Right lobe of liver (tissue), 6 donors: ENCODE data around the gene RSPH3. TPM values are rescaled to one million over a fixed set of nuclear protein-coding genes. Genes with fewer than 3 reads are reported as not detected.
"Not testable (repeated sequence)": the region's sequence is repeated elsewhere in the genome, so short reads cannot be mapped to it uniquely, and the experiment has no call there.

Experiments
- ATAC-seq, 4 donors: fragments of 200-7000 bp; cut with Tn5 transposase; one replicate each; pipeline ENCODE4 v1.9.1; 2020; ENCODE audit warnings: mild to moderate bottlenecking in 4 of 4, moderate library complexity in 4 of 4
- DNase-seq, 3 donors: peaks; one replicate each; pipeline ENCODE4 v3.0.0-alpha.2; 2020
- H3K27ac ChIP-seq, 3 donors: fragments of 200-600 bp; one replicate each; pipeline ENCODE4 v1.8.0; 2022
- H3K27me3 ChIP-seq, 2 donors: fragments of 200-600 bp; one replicate each; pipeline ENCODE4 v1.8.0; 2022
- H3K36me3 ChIP-seq, 4 donors: fragments of 200-600 bp; sonication (generic) in 1 of 4; one replicate each; pipeline versions ENCODE4 v1.5.1 to v1.8.0; 2017 to 2022; ENCODE audit warnings: control low read depth in 1 of 4
- H3K4me1 ChIP-seq, 4 donors: fragments of 200-600 bp; sonication (generic) in 1 of 4; one replicate each; pipeline versions ENCODE4 v1.5.1 to v1.8.0; 2017 to 2022; ENCODE audit warnings: control low read depth in 1 of 4
- H3K4me3 ChIP-seq, 3 donors: fragments of 200-600 bp; one replicate each; pipeline ENCODE4 v1.8.0; 2022
- H3K9me3 ChIP-seq, 4 donors: fragments of 200-600 bp; sonication (generic) in 1 of 4; one replicate each; pipeline versions ENCODE4 v1.5.1 to v1.8.0; 2017 to 2022; ENCODE audit warnings: control low read depth in 1 of 4
- CTCF ChIP-seq, 4 donors: fragments of 200-600 bp in 3 of 4; fragments of 450-650 bp in 1 of 4; IDR thresholded peaks; one replicate each; pipeline versions ENCODE4 v1.5.1 to v1.8.0; 2016 to 2022; ENCODE audit warnings: antibody characterized with exemption in 4 of 4, mild to moderate bottlenecking in 2 of 4
- POLR2A ChIP-seq: fragments of 450-650 bp; IDR thresholded peaks from one replicate; pipeline ENCODE4 v1.6.1; 2017; ENCODE audit warnings: antibody characterized with exemption, mild to moderate bottlenecking
- WGBS: methylation state at CpG from one replicate; pipeline ENCODE4 v1.1.6; 2018; ENCODE audit warnings: low coverage, low lambda C conversion rate; ENCODE audit not compliant: insufficient coverage; ENCODE audit errors: missing lambda C conversion rate; 5-methylcytosine and 5-hydroxymethylcytosine counted together
- intact Hi-C, 2 donors: fragments of 100-400 bp; cut with DNase I; formaldehyde crosslinking; loops; one replicate each; pipeline versions ENCODE4 v1.11.2 to v1.14.1; 2022
- total RNA-seq, 6 experiments: library from RNA; depleted of rRNA in 2 of 6; stranded (reverse); fragments of >200 nt in 2 of 6; fragmentation: NEBNext Ultra II Directional in 3 of 6; extraction: Animal tissue kit (Norgen Biotek cat#: 25700) in 3 of 6; gene quantifications; one replicate each; pipeline versions ENCODE4 v1.1.0 to v1.2.4, GENCODE V29; 2016 to 2023
- donor health status: DM: no; HTN: yes; CAD: no.
- donor health status: DM: no; HTN: no; CAD: no.
- donor health status: DM: no; HTN: no; CAD: no.
- donor health status: DM: no; HTN: yes; CAD: no.
- donor health status: DM: no; HTN: yes; CAD: no.

Gene RSPH3
- total RNA-seq, 6 experiments from 2014 or later: 3.1 to 6.5 (median 3.6) TPM

- no peak for TF ChIP-seq POLR2A
- no peak for TF ChIP-seq CTCF (IDR thresholded peaks at IDR 0.05)
- 50% methylated on average over 1 of the region's 2 CpGs for WGBS
- H3K9me3 ChIP-seq: no peaks in the 10 kb centered on the region
- no peaks in the 10 kb centered on the region for H3K4me1 ChIP-seq
- ATAC-seq (no peak), DNase-seq (no peak)
- no peaks in the 10 kb centered on the region for H3K36me3 ChIP-seq
- no peaks in the 10 kb centered on the region for H3K27me3 ChIP-seq
- no peak overlapping the region for H3K27ac ChIP-seq
- H3K4me3 ChIP-seq: no peak overlapping the region
- intact Hi-C loops: no loop called here
Measured at GRCh38 chr6:158991017-158991723, 8.8 kb downstream of the RSPH3 start.

- H3K4me1 ChIP-seq, H3K27me3 ChIP-seq, H3K4me3 ChIP-seq, ATAC-seq, H3K27ac ChIP-seq, H3K36me3 ChIP-seq, DNase-seq, intact Hi-C loops, H3K9me3 ChIP-seq: not testable (repeated sequence)
- WGBS: 100% methylated on average over 2 of the region's 2 CpGs
Measured at GRCh38 chr6:158989711-158990110, 10.3 kb downstream of the RSPH3 start.

- H3K36me3 ChIP-seq: no peaks in the 10 kb centered on the region
- no peaks in the 10 kb centered on the region for H3K9me3 ChIP-seq
- H3K27me3 ChIP-seq: no peaks in the 10 kb centered on the region
- H3K4me1 ChIP-seq: no peaks in the 10 kb centered on the region
- H3K27ac ChIP-seq: no peak overlapping the region
- H3K4me3 ChIP-seq: no peak overlapping the region
- no peak for TF ChIP-seq CTCF (IDR thresholded peaks at IDR 0.05)
- TF ChIP-seq POLR2A: no peak
- DNase-seq: no peak
- 100% methylated on average over 1 of the region's 1 CpG for WGBS
- ATAC-seq: no peak
- intact Hi-C loops: no loop called here
Measured at GRCh38 chr6:158988477-158988876, 11.5 kb downstream of the RSPH3 start.

- whole genome bisulfite sequencing: 100% methylated on average over 1 of the region's 1 CpG
- intact Hi-C loops: no loop called here
- DNase-seq (no peak), ATAC-seq (no peak)
- no peaks in the 10 kb centered on the region for H3K27me3 ChIP-seq
- no peaks in the 10 kb centered on the region for H3K9me3 ChIP-seq
- no peak overlapping the region for H3K27ac ChIP-seq
- H3K4me3 ChIP-seq: no peak overlapping the region
- TF ChIP-seq CTCF (IDR thresholded peaks at IDR 0.05) (no peak), POLR2A (no peak)
- no peaks in the 10 kb centered on the region for H3K36me3 ChIP-seq
- H3K4me1 ChIP-seq: no peaks in the 10 kb centered on the region
Measured at GRCh38 chr6:158987657-158988056, 12.3 kb downstream of the RSPH3 start.

DNA sequence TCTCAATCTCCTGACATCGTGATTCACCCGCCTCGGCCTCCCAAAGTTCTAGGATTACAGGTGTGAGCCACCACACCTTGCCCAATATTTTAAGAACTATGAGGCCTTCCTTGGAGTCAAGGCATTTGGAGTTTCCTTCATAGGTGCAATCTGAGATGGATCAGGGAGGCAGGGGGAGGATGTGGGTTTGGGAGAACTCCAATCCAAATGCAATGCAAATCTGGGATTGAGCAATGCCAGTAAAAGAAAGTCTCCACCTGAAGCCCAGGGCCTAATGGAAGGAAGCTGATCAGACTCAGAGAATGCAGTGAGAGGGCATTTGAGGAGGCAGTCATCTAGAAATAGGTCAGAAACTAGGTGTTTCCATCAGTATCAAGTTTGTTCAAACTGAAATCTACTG lies 21.2 kb downstream of the RSPH3 start:
- Histone ChIP-seq H3K9me3 (no peaks in the 10 kb centered on the region), H3K4me1 (no peaks in the 10 kb centered on the region), H3K36me3 (peaks cover 0 to 7% (median 0%) of the 10 kb centered on the region in 4 donors), H3K4me3 (no peak overlapping the region), H3K27me3 (no peaks in the 10 kb centered on the region), H3K27ac (no peak overlapping the region)
- intact Hi-C loops: no loop called here
- TF ChIP-seq CTCF (IDR thresholded peaks at IDR 0.05) (no peak), POLR2A (no peak)
- DNase-seq: no peak
- ATAC-seq: no peak
- WGBS: no CpG with 5 or more reads among the region's 3 CpGs
